ENCODE measurements around the gene MRPL3. TPM values are rescaled to one million over a fixed set of nuclear protein-coding genes. Genes with fewer than 3 reads are reported as not detected.

Gene MRPL3
- total RNA-seq, 4 donors from 2014 or later, result 45.6 to 125 (median 104) TPM

GRCh38 chr3:131474115-131474514, 28.7 kb downstream of the MRPL3 start:
- Histone ChIP-seq H3K9me3 (no peaks in the 10 kb centered on the region), H3K27me3 (no peaks in the 10 kb centered on the region), H3K27ac (no peak overlapping the region), H3K4me1 (no peaks in the 10 kb centered on the region), H3K4me3 (no peak overlapping the region), H3K36me3 (peaks cover 0 to 57% (median 0%) of the 10 kb centered on the region in 3 donors)
- no peak for DNase-seq
- TF ChIP-seq POLR2A (IDR thresholded peaks at IDR 0.05) (no peak), CTCF (IDR thresholded peaks at IDR 0.05) (no peak)
- intact Hi-C loops (cut with DNase I), result no loop called here

- Histone ChIP-seq H3K27me3 (no peaks in the 10 kb centered on the region), H3K27ac (no peak overlapping the region), H3K4me1 (no peaks in the 10 kb centered on the region), H3K9me3 (no peaks in the 10 kb centered on the region), H3K4me3 (no peak overlapping the region), H3K36me3 (peaks cover 0 to 72% (median 6%) of the 10 kb centered on the region in 3 donors)
- TF ChIP-seq CTCF (IDR thresholded peaks at IDR 0.05) (no peak), POLR2A (IDR thresholded peaks at IDR 0.05) (no peak)
- DNase-seq, result no peak
- intact Hi-C loops (cut with DNase I), result no loop called here
- WGBS, 2 donors, result 85 to 92% methylated on average over 2 of the region's 2 CpGs
These were observed 32.4 kb downstream of the MRPL3 start for GRCh38 chr3:131470377-131470776.

- Histone ChIP-seq H3K27ac (no peak overlapping the region), H3K36me3 (peaks cover 0 to 50% (median 0%) of the 10 kb centered on the region in 3 donors), H3K4me3 (no peak overlapping the region), H3K27me3 (no peaks in the 10 kb centered on the region), H3K4me1 (peaks cover 0 to 5% (median 4%) of the 10 kb centered on the region in 3 donors), H3K9me3 (no peaks in the 10 kb centered on the region)
- 83 to 90% methylated on average over 2 to 3 of the region's 3 CpGs for WGBS, 2 donors
- no peak for DNase-seq
- TF ChIP-seq CTCF (IDR thresholded peaks at IDR 0.05), result no peak
- no peak for TF ChIP-seq POLR2A (IDR thresholded peaks at IDR 0.05)
- intact Hi-C loops (cut with DNase I), result no loop called here
These were observed 44.1 kb downstream of the MRPL3 start for GRCh38 chr3:131458653-131459052.

GRCh38 chr3:131457220-131457619, 45.6 kb downstream of the MRPL3 start:
- DNase-seq, result no peak

GRCh38 chr3:131454501-131454900, 48.3 kb downstream of the MRPL3 start:
- intact Hi-C loops (cut with DNase I), result no loop called here
- Histone ChIP-seq H3K4me1 (peaks cover 0 to 9% (median 6%) of the 10 kb centered on the region in 3 donors), H3K4me3 (no peak overlapping the region), H3K9me3 (no peaks in the 10 kb centered on the region), H3K36me3 (peaks cover 0 to 10% (median 0%) of the 10 kb centered on the region in 3 donors), H3K27me3 (no peaks in the 10 kb centered on the region), H3K27ac (no peak overlapping the region)
- TF ChIP-seq POLR2A (IDR thresholded peaks at IDR 0.05) (no peak), CTCF (IDR thresholded peaks at IDR 0.05) (no peak)
- no peak for DNase-seq

More at GRCh38 chr3:131457220-131457619, 45.6 kb downstream of the MRPL3 start:
- intact Hi-C loops (cut with DNase I), result no loop called here
- Histone ChIP-seq H3K4me1 (peaks cover 0 to 9% (median 6%) of the 10 kb centered on the region in 3 donors), H3K27ac (no peak overlapping the region), H3K4me3 (no peak overlapping the region), H3K27me3 (no peaks in the 10 kb centered on the region), H3K9me3 (no peaks in the 10 kb centered on the region), H3K36me3 (peaks cover 0 to 37% (median 0%) of the 10 kb centered on the region in 3 donors)
- WGBS, 2 donors, result 80 to 93% methylated on average over 1 of the region's 1 CpG
- TF ChIP-seq CTCF (IDR thresholded peaks at IDR 0.05) (no peak), POLR2A (IDR thresholded peaks at IDR 0.05) (no peak)
